HFF-Myc (cell line): ENCODE results near the gene ACOT2.
"Not testable (repeated sequence)": the region's sequence is repeated elsewhere in the genome, so short reads cannot be mapped to it uniquely, and the experiment has no call there.

Source experiments
- DNase-seq: peaks from one replicate; pipeline ENCODE4 v3.0.0-alpha.2; 2011; ENCODE audit warnings: low read depth; ENCODE audit errors: extremely low read depth
- H3K4me3 ChIP-seq: replicated peaks from 2 replicates; pipeline ENCODE4 v1.5.1; 2011; ENCODE audit warnings: low read depth, mild to moderate bottlenecking, control low read depth, low read length
- TF ChIP-seq, protein P1 (sequence below): IDR thresholded peaks from 2 replicates; pipeline ENCODE4 v1.5.1; 2012; ENCODE audit warnings: mild to moderate bottlenecking, low read depth, low read length, control low read depth; ENCODE audit errors: missing control alignments

ACOT2 gene

DNA sequence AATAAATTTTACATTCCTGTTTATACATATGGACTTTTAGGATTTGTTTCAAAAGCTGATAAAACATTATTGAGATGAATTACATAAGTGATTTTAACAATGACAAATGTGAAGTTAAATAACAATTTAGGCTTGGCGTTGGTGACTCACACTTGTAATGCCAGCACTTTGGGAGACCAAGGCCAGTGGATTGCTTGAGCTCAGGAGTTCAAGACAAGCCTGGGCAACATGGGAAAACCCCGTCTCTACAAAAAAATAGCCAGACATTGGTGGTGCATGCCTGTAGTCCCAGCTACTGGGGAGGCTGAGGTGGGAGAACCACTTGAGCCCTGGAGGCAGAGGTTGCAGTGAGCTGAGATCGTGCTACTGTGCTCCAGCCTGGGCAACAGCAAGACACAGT is 7.4 kb downstream of the ACOT2 start:
- TF ChIP-seq, protein P1, sequence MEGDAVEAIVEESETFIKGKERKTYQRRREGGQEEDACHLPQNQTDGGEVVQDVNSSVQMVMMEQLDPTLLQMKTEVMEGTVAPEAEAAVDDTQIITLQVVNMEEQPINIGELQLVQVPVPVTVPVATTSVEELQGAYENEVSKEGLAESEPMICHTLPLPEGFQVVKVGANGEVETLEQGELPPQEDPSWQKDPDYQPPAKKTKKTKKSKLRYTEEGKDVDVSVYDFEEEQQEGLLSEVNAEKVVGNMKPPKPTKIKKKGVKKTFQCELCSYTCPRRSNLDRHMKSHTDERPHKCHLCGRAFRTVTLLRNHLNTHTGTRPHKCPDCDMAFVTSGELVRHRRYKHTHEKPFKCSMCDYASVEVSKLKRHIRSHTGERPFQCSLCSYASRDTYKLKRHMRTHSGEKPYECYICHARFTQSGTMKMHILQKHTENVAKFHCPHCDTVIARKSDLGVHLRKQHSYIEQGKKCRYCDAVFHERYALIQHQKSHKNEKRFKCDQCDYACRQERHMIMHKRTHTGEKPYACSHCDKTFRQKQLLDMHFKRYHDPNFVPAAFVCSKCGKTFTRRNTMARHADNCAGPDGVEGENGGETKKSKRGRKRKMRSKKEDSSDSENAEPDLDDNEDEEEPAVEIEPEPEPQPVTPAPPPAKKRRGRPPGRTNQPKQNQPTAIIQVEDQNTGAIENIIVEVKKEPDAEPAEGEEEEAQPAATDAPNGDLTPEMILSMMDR, result no peak
- no peak overlapping the region for H3K4me3 ChIP-seq
- no peak for DNase-seq

GRCh38 chr14:73577214-73577613 is 8.2 kb downstream of the ACOT2 start:
- not testable (repeated sequence) for H3K4me3 ChIP-seq, DNase-seq

GRCh38 chr14:73582102-73582979 is 13.3 kb downstream of the ACOT2 start:
- DNase-seq, H3K4me3 ChIP-seq: not testable (repeated sequence)

DNA sequence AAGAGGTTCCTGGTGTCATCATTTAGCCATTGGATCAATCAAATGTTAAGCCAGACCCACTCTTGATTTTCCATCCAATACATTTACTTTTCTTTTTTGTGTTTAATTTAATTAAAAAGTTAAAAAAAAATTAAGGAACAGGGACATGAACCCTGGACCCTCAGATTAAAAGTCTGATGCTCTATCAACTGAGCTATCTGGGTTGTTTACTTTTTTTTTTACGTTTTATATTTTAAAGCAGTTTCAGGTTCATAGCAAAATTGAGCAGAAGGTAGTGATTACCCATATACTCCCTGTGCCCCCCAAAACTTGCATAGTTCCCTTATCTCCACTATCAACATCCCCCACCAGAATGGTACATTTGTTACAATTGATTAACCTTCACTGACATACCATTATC is 19.7 kb downstream of the ACOT2 start:
- no peak for DNase-seq
- H3K4me3 ChIP-seq, result no peak overlapping the region
- TF ChIP-seq, protein P1, result no peak

DNA sequence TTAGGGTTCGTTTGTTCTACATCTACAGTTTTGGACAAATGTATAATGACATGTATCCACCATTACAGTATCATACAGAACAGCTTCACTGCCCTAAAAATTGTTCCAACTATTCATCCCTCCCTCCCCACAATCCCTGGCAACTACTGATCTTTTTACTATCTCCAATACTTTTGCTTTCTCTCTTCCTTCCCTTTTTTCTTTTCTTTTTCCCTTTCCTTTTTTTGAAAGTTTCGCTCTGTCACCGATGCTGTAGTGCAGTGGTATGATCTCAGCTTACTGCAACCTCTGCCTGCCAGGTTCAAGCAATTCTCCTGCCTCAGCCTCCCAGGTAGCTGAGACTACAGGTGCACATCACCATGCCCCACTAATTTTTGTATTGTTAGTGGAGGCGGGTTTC is 20.1 kb downstream of the ACOT2 start:
- H3K4me3 ChIP-seq, result no peak overlapping the region
- no peak for DNase-seq

DNA sequence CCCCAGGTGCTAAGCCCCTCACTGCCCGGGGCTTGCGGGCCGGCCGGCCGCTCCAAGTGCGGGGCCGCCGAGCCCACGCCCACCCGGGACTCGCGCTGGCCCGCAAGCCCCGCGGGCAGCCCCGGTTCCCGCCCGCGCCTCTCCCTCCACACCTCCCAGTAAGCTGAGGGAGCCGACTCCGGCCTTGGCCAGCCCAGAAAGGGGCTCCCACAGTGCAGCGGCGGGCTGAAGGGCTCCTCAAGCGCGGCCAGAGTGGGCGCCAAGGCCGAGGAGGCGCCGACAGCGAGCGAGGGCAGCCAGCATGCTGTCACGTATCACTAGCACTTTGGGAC is 21.6 kb downstream of the ACOT2 start:
- not testable (repeated sequence) for H3K4me3 ChIP-seq, DNase-seq

More for the DNA sequence above, 20.1 kb downstream of the ACOT2 start:
- TF ChIP-seq, protein P1, result no peak

- peak within 1 kb of the TSS; percentile 31 for H3K4me3 ChIP-seq
- no peak for DNase-seq
- TF ChIP-seq, protein P1, result no peak
Observed at GRCh38 chr14:73591690-73592449, 22.9 kb downstream of the ACOT2 start, which contains the start of gene ACOT4. Gene ACOT4, plus strand, starts transcription at chr14:73591873. Its CDS starts 87 bp downstream, at chr14:73591960.

GRCh38 chr14:73594491-73594890 is 25.5 kb downstream of the ACOT2 start:
- TF ChIP-seq, protein P1, result no peak
- DNase-seq, result no peak

More at GRCh38 chr14:73594491-73594890, 25.5 kb downstream of the ACOT2 start:
- H3K4me3 ChIP-seq, result no peak overlapping the region
